Thymus (tissue), 11 donors: ENCODE measurements around the gene ZNF92. TPM values are rescaled to one million over a fixed set of nuclear protein-coding genes. Genes with fewer than 3 reads are reported as not detected.
"Not testable (repeated sequence)": the region's sequence is repeated elsewhere in the genome, so short reads cannot be mapped to it uniquely, and the experiment has no call there.

ENCODE experiments used
- DNase-seq, 9 donors: peaks; one replicate each; pipeline ENCODE4 v3.0.0-alpha.2; 2013; ENCODE audit warnings: low spot score in 9 of 9, low read depth in 6 of 9, missing footprints in 1 of 9
- H3K27ac ChIP-seq, 2 donors: one replicate each; pipeline ENCODE4 v1.5.1; 2013; ENCODE audit warnings: control low read depth in 1 of 2, low read depth in 1 of 2, low read length in 1 of 2, mild to moderate bottlenecking in 1 of 2, moderate library complexity in 1 of 2
- H3K27me3 ChIP-seq, 2 donors: one replicate each; pipeline ENCODE4 v1.5.1; 2013; ENCODE audit warnings: low read length in 1 of 2; ENCODE audit not compliant: control insufficient read depth in 2 of 2, insufficient read depth in 1 of 2
- H3K36me3 ChIP-seq, 2 donors: one replicate each; pipeline ENCODE4 v1.5.1; 2013; ENCODE audit warnings: low read length in 1 of 2, mild to moderate bottlenecking in 1 of 2, moderate library complexity in 1 of 2; ENCODE audit not compliant: control insufficient read depth in 2 of 2, insufficient read depth in 2 of 2
- H3K4me1 ChIP-seq, 2 donors: one replicate each; pipeline ENCODE4 v1.5.1; 2013; ENCODE audit warnings: low read length in 2 of 2; ENCODE audit not compliant: control insufficient read depth in 2 of 2, insufficient read depth in 2 of 2
- H3K4me3 ChIP-seq, 2 donors: one replicate each; pipeline ENCODE4 v1.5.1; 2013; ENCODE audit warnings: low read length in 2 of 2, control low read depth in 1 of 2, mild to moderate bottlenecking in 1 of 2
- H3K9me3 ChIP-seq, 2 donors: one replicate each; pipeline ENCODE4 v1.5.1; 2013; ENCODE audit warnings: low read length in 1 of 2, mild to moderate bottlenecking in 1 of 2; ENCODE audit not compliant: control insufficient read depth in 2 of 2, insufficient read depth in 1 of 2
- WGBS: extraction: QIAGEN DNeasy Blood & Tissue Kit; methylation state at CpG from one replicate; pipeline ENCODE4 v1.1.7; 2013; 5-methylcytosine and 5-hydroxymethylcytosine counted together
- polyA plus RNA-seq: library from polyadenylated mRNA; stranded (reverse); fragments of 200-250 nt; gene quantifications from one replicate; pipeline ENCODE4 v1.2.3, GENCODE V29; 2013
- total RNA-seq: library from RNA; stranded (reverse); fragments of 120-200 nt; gene quantifications from one replicate; pipeline ENCODE4 v1.2.4, GENCODE V29; 2013
- donor health status: healthy.

Gene ZNF92
- total and polyA plus RNA-seq, 2 donors = 11.4 to 17.0 TPM

GRCh38 chr7:65406706-65407105, 33.1 kb downstream of the ZNF92 start:
- not testable (repeated sequence) for H3K27ac ChIP-seq, H3K4me1 ChIP-seq, H3K4me3 ChIP-seq, H3K36me3 ChIP-seq, DNase-seq, H3K27me3 ChIP-seq
- WGBS = 97% methylated on average over 2 of the region's 2 CpGs
- H3K9me3 ChIP-seq = peaks cover 2 to 20% of the 10 kb centered on the region in 2 donors

GRCh38 chr7:65409363-65409762, 35.7 kb downstream of the ZNF92 start:
- 96% methylated on average over 3 of the region's 3 CpGs for WGBS
- no peak for DNase-seq
- no peaks in the 10 kb centered on the region for H3K4me1 ChIP-seq
- H3K27ac ChIP-seq = no peak overlapping the region
- peaks cover 0 to 2% of the 10 kb centered on the region in 2 donors for H3K9me3 ChIP-seq
- no peaks in the 10 kb centered on the region for H3K36me3 ChIP-seq
- no peak overlapping the region for H3K4me3 ChIP-seq
- no peaks in the 10 kb centered on the region for H3K27me3 ChIP-seq

GRCh38 chr7:65411249-65411648, 37.6 kb downstream of the ZNF92 start:
- DNase-seq = no peak
- Histone ChIP-seq H3K27me3 (no peaks in the 10 kb centered on the region), H3K4me3 (no peak overlapping the region), H3K4me1 (no peaks in the 10 kb centered on the region), H3K36me3 (no peaks in the 10 kb centered on the region), H3K9me3 (no peaks in the 10 kb centered on the region), H3K27ac (no peak overlapping the region)

- Histone ChIP-seq H3K27me3 (no peaks in the 10 kb centered on the region), H3K27ac (no peak overlapping the region), H3K4me1 (no peaks in the 10 kb centered on the region), H3K4me3 (no peak overlapping the region), H3K36me3 (no peaks in the 10 kb centered on the region), H3K9me3 (peaks cover 0 to 12% of the 10 kb centered on the region in 2 donors)
- DNase-seq = no peak
These were observed 49.0 kb downstream of the ZNF92 start for GRCh38 chr7:65422670-65423069.

GRCh38 chr7:65423286-65423685, 49.6 kb downstream of the ZNF92 start:
- H3K9me3 ChIP-seq = peaks cover 0 to 12% of the 10 kb centered on the region in 2 donors
- H3K4me1 ChIP-seq, H3K27ac ChIP-seq, H3K36me3 ChIP-seq, H3K27me3 ChIP-seq, H3K4me3 ChIP-seq, DNase-seq: not testable (repeated sequence)
- WGBS = 93% methylated on average over 3 of the region's 3 CpGs

GRCh38 chr7:65429642-65430343, 56.1 kb downstream of the ZNF92 start:
- Histone ChIP-seq H3K4me3 (no peak overlapping the region), H3K27ac (no peak overlapping the region), H3K9me3 (peaks cover 0 to 5% of the 10 kb centered on the region in 2 donors), H3K27me3 (no peaks in the 10 kb centered on the region), H3K4me1 (no peaks in the 10 kb centered on the region), H3K36me3 (no peaks in the 10 kb centered on the region)
- DNase-seq = no peak
- WGBS = 91% methylated on average over 26 of the region's 26 CpGs

GRCh38 chr7:65430344-65431186, 56.9 kb downstream of the ZNF92 start:
- Histone ChIP-seq H3K9me3 (peaks cover 0 to 5% of the 10 kb centered on the region in 2 donors), H3K27me3 (no peaks in the 10 kb centered on the region), H3K27ac (no peak overlapping the region), H3K4me1 (no peaks in the 10 kb centered on the region), H3K36me3 (no peaks in the 10 kb centered on the region), H3K4me3 (no peak overlapping the region)
- no peak for DNase-seq
- WGBS = 97% methylated on average over 26 of the region's 26 CpGs

GRCh38 chr7:65434307-65434706, 60.7 kb downstream of the ZNF92 start:
- H3K4me1 ChIP-seq = no peaks in the 10 kb centered on the region
- H3K36me3 ChIP-seq = no peaks in the 10 kb centered on the region
- WGBS = 81% methylated on average over 3 of the region's 3 CpGs
- H3K9me3 ChIP-seq = peaks cover 0 to 5% of the 10 kb centered on the region in 2 donors
- no peaks in the 10 kb centered on the region for H3K27me3 ChIP-seq
- H3K4me3 ChIP-seq = no peak overlapping the region
- no peak for DNase-seq
- no peak overlapping the region for H3K27ac ChIP-seq

GRCh38 chr7:65436163-65436562, 62.5 kb downstream of the ZNF92 start:
- H3K27ac ChIP-seq = no peak overlapping the region
- DNase-seq = no peak
- H3K4me1 ChIP-seq = no peaks in the 10 kb centered on the region
- H3K27me3 ChIP-seq = no peaks in the 10 kb centered on the region
- no peaks in the 10 kb centered on the region for H3K9me3 ChIP-seq
- no peak overlapping the region for H3K4me3 ChIP-seq
- no peaks in the 10 kb centered on the region for H3K36me3 ChIP-seq
